Measurements from ENCODE around the gene KIAA0753.

KIAA0753 gene

GRCh38 chr17:6603744-6604325 is 36.7 kb downstream of the KIAA0753 start:
- POLR2A ChIA-PET (ENCODE audit: low non-redundant PET): no interaction called here
- CTCF ChIA-PET: no interaction called here
- no peak for DNase-seq (ENCODE audit: low spot score)
- H3K27ac ChIP-seq: no peak overlapping the region
- TF ChIP-seq CTCF (conservative IDR thresholded peaks at IDR 0.05; ENCODE audit: low read depth): no peak

GRCh38 chr17:6602141-6602540 is 38.4 kb downstream of the KIAA0753 start:
- CTCF ChIA-PET: interaction anchor here (0.6 kb wide), 1 partner anchor 98 kb away, joined by 6 read pairs; no protein-coding TSS in a partner anchor
- no peak overlapping the region for H3K27ac ChIP-seq
- TF ChIP-seq CTCF (conservative IDR thresholded peaks at IDR 0.05; ENCODE audit: low read depth): no peak
- no peak for DNase-seq (ENCODE audit: low spot score)
- POLR2A ChIA-PET (ENCODE audit: low non-redundant PET): no interaction called here

GRCh38 chr17:6599364-6599763 is 41.1 kb downstream of the KIAA0753 start:
- H3K27ac ChIP-seq: no peak overlapping the region
- TF ChIP-seq CTCF (conservative IDR thresholded peaks at IDR 0.05; ENCODE audit: low read depth): no peak
- DNase-seq (ENCODE audit: low spot score): no peak
- CTCF ChIA-PET: no interaction called here
- POLR2A ChIA-PET (ENCODE audit: low non-redundant PET): no interaction called here

- ChIA-PET CTCF (interaction anchor here (0.6 to 0.7 kb wide), 4 partner anchors 12 to 1158 kb away, joined by 3 to 5 read pairs (median 3); no protein-coding TSS in a partner anchor), POLR2A (ENCODE audit: low non-redundant PET) (no interaction called here)
- no peak for DNase-seq (ENCODE audit: low spot score)
- H3K27ac ChIP-seq: no peak overlapping the region
- no peak for TF ChIP-seq CTCF (conservative IDR thresholded peaks at IDR 0.05; ENCODE audit: low read depth)
Measured at GRCh38 chr17:6597727-6598126, 42.8 kb downstream of the KIAA0753 start.

GRCh38 chr17:6596941-6597340 is 43.6 kb downstream of the KIAA0753 start:
- TF ChIP-seq CTCF (conservative IDR thresholded peaks at IDR 0.05; ENCODE audit: low read depth): no peak
- no peak for DNase-seq (ENCODE audit: low spot score)
- no peak overlapping the region for H3K27ac ChIP-seq
- POLR2A ChIA-PET (ENCODE audit: low non-redundant PET): no interaction called here
- CTCF ChIA-PET: no interaction called here

- POLR2A ChIA-PET (ENCODE audit: low non-redundant PET): no interaction called here
- H3K27ac ChIP-seq: no peak overlapping the region
- TF ChIP-seq CTCF (conservative IDR thresholded peaks at IDR 0.05; ENCODE audit: low read depth): no peak
- DNase-seq (ENCODE audit: low spot score): no peak
- CTCF ChIA-PET: no interaction called here
Measured at GRCh38 chr17:6596511-6596910, 44.0 kb downstream of the KIAA0753 start.
